ENCODE results near the gene TXNRD1.
A peak's percentile ranks its signal among the peaks of the same experiment; 100 is the strongest.
"Not testable (repeated sequence)": the region's sequence is repeated elsewhere in the genome, so short reads cannot be mapped to it uniquely, and the experiment has no call there.

Gene TXNRD1

DNA sequence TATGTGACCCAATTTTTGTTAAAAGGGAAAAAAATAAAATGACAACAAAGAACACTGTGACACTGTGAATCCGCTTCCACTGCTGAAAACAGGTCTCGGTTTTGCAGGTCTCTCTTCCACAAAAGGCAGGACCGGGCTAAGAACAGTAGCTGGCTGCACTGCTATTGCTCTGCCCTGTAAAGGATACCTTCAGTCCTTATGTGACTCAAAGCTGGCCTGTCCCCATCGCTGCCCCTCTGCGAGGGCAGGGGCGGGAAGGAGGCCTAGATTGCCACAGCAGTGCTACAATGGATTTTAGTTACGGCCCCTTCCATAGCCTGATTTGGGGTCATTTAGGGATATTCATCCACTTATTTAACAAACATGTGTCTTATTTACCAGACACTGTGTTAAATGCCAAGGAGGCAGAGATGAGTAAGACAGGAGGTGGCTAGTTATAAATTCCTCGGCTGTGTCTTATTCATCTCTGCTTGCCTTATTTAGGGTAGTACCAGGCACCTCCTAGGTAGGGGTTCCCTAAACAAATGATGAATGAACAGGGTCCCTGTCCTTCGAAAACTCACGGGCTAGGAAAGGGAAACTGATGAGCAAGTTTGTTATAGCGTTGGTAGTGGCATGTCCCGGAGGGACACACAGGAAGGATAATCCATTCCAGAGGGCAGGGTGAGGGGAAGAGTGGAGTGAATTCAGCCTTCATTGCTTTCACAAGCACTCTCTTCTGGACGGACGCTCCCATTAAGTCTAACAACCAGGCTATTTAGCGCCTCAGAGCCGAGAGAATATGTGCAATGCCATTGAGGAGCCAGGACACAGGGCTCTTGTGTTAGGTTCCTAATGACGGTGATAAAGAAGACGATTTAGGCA lies 161.3 kb downstream of the TXNRD1 start:
- DNase-seq = no peak

DNA sequence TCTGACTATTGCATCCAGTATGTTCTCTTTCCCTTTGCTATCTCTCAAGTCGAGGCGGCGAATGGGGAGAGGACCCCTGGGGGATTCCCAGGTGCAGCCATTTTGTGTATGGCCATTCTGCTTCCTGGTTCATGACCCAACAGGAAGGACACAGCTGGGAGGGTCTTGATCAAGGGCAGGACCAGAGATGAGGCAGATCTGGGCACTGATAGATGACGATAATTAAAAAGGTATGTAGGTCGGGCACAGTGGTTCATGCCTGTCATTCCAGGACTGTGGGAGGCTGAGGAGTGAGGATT lies 161.9 kb downstream of the TXNRD1 start:
- no peak for DNase-seq

DNA sequence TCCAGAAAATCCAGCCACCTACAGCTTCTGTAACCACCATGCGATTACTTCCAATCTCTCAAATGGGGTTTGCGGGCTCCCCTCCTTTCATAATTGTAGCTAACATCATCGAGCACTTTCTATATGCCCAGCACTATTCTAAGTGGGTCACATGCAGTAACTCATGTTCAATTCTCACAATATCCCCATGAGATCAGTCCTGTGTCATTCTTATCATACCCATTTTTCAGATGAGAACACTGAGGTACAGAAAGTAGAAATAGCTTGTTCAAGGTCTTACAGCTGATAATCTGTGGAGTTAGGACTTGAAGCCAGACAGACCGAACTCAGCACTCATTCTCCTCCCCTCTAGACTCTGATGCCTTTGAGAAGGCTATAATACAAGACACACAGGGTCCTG lies 162.8 kb downstream of the TXNRD1 start:
- no peak for DNase-seq

DNA sequence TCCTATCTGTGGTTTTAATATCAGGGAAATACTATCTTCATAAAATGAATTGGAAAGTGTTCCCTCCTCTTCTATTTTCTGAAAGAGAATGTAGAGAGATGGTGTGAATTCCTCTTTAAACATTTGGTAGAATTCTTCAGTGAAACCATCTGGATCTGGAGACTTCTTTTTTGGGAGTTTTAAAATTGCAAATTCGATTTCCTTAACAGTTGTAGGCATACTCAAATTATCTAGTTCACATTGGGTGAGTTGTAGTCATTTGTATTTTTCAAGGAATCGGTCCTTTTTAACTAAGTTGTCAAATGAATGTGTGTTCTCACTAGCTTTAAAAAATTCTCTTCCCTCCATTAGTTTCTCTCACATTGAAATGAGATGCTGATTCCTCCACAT lies 165.8 kb downstream of the TXNRD1 start:
- DNase-seq = no peak

- DNase-seq = peak; percentile 81
Measured at GRCh38 chr12:104381731-104382480, 166.3 kb downstream of the TXNRD1 start.

GRCh38 chr12:104384141-104384880 lies 168.7 kb downstream of the TXNRD1 start:
- no peak for DNase-seq

DNA sequence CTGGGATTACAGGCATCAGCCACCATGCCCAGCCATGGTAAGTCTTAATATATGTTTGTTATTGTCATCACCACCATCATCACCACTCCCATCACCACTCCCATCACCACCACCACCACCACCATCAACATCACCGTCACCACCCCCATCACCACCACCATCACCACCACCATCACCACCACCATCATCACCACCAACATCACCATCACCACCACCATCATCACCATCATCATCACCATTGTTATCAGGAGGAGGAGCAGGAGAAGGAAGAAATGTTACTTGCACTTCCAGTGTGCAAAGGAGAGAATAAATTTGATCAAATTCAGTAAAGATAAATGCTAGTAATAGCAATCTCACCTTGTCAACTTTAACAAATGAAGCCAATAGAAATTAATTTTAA lies 169.9 kb downstream of the TXNRD1 start:
- no peak for DNase-seq

GRCh38 chr12:104386461-104386860 lies 170.9 kb downstream of the TXNRD1 start:
- no peak for DNase-seq

GRCh38 chr12:104387190-104387589 lies 171.6 kb downstream of the TXNRD1 start:
- DNase-seq = no peak

GRCh38 chr12:104394086-104394485 lies 178.5 kb downstream of the TXNRD1 start:
- DNase-seq = not testable (repeated sequence)
